Activated CD4-positive, alpha-beta T cell treated with anti-CD3 and anti-CD28 coated beads, Interleukin-2, amount 50 U/mL, for 1 hour (primary cell): ENCODE results near the gene POLRMT.
"Not testable (repeated sequence)": the region's sequence is repeated elsewhere in the genome, so short reads cannot be mapped to it uniquely, and the experiment has no call there.

Source experiments
- DNase-seq: peaks from one replicate; pipeline ENCODE4 v3.0.0-alpha.2; 2020

Gene POLRMT

DNA sequence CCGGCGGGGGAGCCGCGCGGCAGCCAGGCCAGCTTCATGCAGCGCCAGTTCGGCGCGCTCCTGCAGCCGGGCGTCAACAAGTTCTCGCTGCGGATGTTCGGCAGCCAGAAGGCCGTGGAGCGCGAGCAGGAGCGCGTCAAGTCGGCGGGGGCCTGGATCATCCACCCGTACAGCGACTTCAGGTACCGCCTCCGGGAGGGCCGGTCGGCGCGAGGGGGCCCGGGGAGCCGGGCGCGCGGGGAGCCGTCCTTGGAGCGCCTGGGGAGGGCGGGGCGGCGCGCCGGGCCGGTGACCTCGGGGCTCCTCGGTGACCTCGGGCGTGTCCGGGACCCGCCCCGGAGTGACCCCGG is 43.0 kb downstream of the POLRMT start:
- peak; percentile 37 for DNase-seq

DNA sequence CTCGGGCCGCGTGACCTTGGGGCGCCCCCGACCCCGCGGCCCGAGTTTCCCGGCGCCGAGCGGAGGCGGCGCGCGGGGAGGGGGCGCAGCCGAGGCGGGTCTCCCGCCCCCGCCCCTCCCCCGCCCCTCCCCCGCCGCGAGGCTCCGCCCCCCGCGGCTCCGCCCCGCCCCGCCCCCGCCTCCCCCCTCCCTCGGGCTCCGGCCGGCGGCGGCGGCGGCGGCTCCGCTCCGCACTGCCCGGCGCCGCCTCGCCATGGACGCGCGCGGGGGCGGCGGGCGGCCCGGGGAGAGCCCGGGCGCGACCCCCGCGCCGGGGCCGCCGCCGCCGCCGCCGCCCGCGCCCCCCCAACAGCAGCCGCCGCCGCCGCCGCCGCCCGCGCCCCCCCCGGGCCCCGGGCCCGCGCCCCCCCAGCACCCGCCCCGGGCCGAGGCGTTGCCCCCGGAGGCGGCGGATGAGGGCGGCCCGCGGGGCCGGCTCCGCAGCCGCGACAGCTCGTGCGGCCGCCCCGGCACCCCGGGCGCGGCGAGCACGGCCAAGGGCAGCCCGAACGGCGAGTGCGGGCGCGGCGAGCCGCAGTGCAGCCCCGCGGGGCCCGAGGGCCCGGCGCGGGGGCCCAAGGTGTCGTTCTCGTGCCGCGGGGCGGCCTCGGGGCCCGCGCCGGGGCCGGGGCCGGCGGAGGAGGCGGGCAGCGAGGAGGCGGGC is 43.5 kb downstream of the POLRMT start, which contains the start of gene HCN2:
Gene HCN2 (plus strand): TSS at position 189 of the 703 bp plus-strand sequence. CDS start 65 bp downstream, at position 254.
- DNase-seq = no peak

DNA sequence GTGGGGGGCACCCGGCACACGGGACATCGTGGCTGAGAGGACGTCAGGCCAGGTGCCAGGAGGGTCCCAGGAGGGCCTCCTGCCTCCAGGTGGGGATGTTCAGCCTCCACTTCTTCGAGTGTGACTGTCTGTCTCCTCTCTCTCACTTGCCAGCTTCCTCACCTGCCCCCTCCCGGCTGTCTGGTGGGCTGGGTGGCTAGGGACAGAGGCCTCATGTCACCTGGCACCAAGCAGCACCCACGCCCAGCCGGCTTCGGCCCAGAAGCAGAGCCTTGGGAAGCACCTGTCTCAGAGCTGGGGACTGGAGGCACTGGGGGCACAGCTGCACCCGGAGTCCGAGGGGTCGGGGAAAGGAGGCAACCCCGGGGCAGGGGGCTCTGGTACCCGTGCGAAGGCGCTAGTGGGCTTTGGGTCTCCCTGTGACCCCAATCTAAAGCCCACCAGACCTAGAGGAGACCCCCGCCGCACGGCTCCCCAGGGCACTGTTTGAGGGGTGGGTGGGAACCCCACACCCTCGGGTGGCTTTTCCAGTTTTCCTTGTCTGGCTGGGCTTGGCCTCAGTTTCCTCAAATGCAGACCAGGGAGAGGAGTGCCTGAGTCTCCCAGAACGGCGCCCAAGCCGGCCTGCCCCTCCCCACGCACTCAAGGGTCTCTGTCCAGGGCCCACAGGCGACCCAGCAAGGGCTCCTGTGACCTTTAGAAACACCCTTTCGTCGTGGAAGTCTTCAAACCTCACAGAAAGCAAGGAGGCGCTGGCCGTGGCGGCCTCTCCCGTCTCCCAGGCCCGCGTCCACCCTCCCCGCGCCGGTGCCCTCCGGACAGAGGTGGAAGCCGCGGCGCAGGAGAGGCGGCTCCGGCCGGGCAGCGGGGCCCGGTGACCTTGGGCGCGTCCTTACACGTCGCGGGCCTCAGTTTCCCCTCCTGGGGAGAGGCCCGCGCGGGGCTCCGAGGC is 44.3 kb downstream of the POLRMT start:
- DNase-seq = no peak

DNA sequence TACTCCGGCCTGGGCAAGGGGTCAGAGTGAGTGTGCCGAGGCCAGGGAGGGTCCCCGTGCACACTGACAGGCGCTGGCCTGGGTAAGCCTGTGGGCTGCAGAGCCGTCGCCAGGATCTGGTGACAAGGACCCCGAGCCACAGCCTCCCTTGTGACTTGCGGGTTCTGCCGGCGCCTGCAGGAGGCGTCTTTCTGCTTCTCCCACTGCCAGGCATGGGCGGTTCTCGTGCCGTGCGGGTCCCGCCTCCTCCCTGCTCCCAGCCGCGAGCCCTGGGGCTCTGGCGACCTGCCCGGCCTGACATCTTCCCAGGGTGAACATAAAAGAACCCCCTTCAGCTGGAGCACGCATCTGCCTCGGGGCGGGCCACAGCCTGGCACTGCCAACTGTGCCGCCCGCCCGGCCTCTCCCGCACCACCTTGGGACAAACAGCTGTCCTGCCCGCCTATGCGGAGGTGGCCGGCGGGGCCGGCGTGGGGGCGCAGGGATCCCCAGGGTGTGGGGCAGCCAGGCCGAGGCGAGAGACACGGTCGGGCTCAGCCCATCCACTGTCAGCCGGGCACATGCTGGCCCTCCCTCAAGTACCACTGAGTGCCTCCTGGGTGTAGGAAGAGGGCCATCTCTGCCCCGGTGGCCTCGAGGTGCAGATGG is 45.1 kb downstream of the POLRMT start:
- peak; percentile 62 for DNase-seq

DNA sequence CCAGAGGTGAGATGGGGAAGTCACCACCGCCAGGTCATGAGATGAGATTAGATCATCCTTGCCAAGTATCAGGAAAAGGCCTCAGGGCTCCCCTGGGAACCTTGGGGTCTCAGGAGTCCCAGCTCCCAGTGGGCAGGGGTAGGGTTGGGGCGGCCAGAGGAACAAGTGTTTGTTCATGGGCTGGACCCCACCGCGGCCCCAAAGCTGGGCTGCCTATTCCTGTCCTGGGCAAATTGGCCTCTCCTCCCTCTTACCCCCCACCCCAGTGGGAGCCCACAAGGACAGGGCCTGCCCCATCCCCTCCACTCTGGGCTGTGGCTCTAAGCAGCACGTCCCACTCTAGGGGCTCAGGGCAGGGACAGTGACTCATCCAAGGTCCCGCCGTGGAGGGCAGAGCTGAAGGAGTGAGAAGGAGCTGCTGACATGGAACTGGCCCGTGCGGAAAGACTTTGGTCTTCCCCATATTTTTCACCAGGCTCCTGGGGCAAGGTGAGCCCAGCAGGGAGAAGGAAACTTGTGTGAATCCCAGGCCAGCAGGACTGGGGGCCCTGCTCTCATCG is 47.7 kb downstream of the POLRMT start:
- no peak for DNase-seq

DNA sequence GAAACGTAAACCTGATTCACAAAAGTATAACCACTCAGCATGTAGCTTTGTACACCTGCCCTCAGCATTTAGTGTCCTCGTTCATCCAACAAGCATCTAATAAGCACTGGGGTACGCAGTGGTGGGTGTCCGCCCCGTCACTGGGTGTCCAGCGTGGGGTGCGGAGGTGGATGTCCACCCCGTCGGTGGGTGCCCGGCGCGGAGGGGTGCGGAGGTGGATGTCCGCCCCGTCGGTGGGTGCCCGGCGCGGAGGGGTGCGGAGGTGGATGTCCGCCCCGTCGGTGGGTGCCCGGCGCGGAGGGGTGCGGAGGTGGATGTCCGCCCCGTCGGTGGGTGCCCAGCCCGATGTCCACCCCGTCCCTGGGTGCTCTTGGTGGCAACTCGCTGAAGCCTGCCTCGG is 48.2 kb downstream of the POLRMT start:
- DNase-seq = not testable (repeated sequence)

DNA sequence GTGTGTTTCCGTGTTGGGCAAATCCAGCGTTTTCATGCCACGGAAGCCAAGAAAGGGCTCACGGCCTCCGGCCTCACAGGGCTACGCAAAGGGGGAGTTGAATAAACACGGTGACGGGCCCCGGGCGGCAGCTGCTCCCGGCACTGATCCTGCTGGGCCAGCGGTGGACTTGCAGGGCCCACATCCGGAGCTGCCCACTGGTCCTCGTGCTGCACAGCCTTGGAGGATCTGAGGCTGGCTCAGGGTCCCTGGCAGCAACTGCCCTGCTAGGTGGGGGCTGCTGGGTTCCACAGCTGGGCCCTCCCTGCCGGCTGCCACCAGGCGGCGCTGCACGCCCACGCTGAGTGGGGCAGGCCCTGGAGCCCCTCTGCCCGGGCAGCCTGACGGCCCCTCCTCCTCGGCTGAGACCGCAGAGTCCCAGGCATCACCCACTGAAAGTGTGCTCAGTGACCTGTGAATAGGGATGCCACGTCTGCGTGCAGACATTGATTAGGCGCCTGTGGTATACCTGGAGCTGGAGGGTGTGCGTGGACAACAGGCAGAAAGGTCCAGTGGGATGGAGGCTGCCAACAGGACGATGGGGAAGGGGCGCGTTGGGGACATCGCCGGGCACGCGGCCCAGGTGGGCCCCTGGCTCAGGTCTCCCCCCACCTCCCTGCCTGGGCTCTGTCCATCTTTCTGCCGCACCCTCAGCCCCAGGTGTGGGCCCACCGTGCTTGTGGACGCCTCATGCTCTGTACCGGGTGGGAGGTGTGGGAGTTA is 48.9 kb downstream of the POLRMT start:
- DNase-seq = peak; percentile 64

DNA sequence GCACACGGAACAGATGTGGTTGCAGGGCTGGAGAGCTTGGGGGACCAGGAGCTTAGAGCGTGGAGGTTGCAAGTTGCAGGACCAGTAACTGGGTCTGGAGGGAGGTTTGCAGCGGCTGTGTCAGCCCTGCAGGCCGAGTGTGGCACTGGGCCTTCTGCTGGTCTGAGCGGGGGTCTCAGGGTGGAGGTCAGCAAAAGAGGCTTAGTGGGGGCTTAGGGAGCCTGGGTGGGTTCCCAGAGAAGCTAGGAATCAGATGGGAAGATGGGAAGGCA is 49.4 kb downstream of the POLRMT start:
- DNase-seq = no peak

DNA sequence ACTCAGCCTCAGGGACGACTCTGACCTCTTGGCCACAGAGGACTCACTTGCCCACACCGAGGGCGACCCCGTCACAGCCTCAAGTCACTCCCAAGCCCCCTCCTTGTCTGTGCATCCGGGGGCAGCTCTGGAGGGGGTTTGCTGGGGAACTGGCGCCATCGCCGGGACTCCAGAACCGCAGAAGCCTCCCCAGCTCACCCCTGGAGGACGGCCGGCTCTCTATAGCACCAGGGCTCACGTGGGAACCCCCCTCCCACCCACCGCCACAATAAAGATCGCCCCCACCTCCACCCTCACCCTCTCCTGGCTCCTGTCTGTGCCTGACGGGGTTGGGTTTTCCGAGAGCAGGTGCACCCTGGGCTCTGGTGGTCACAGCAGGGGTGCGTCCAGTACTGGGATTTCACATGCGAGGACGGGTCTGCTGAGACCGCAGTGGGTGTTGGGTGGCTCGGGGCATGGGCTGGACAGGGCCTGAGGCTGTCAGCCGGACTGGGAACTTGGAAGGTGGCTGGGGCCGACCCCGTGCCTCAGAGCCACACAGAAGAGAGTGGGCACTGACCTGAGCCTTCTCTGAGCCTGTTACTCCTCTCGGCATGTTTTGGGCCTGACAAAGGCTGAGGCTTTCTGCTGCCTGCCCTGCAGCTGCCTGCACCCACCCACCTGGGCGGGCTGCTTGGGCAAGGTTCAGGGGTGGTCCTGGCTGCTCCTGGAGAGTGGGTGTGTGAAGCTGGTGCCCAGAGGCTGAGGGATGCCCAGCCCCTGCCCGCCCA is 50.0 kb downstream of the POLRMT start:
- no peak for DNase-seq

DNA sequence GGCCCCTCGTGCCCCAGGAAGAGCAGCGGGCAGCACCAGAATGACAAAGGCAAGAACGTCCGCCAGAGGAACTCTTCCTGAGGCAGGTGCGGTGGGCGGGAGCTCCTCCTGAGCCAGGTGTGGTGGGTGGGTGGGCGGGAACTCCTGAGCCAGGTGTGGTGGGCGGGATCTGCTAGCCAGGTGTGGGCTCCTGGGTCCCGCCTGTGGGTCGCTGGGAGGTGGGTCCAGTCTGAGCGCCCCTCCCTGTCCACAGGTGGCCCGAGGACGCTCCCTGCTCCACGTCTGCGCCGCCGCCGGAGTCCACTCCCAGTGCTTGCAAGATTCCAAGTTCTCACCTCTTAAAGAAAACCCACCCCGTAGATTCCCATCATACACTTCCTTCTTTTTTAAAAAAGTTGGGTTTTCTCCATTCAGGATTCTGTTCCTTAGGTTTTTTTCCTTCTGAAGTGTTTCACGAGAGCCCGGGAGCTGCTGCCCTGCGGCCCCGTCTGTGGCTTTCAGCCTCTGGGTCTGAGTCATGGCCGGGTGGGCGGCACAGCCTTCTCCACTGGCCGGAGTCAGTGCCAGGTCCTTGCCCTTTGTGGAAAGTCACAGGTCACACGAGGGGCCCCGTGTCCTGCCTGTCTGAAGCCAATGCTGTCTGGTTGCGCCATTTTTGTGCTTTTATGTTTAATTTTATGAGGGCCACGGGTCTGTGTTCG is 50.7 kb downstream of the POLRMT start:
- DNase-seq = no peak

DNA sequence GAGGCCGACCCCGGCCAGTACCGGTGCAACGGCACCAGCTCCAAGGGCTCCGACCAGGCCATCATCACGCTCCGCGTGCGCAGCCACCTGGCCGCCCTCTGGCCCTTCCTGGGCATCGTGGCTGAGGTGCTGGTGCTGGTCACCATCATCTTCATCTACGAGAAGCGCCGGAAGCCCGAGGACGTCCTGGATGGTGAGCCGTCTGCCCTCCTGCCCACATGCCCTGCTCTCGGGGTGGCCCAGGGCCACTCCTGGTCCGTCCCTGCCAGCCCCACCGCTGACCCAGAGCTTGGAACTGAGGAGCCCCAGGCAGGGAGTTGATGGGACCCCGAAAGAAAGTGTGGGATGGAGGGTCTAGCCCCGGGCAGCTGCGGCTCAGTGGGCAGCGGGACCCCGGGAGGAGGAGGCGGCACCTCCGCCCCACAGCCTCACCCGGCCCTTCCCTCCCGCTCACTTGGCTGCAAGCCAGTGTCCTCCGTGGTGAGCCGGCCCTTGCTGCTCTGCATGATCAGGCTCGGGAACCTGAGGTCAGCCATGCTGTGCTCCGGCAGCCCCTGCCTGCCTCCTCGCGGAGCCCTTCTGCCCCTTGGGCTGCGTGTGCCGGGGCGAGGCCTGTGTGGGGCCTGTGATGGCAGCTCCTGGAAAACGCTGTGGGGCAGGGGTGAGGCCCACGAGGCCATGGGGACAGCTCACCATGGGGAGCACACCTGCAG is 51.8 kb downstream of the POLRMT start:
- no peak for DNase-seq

DNA sequence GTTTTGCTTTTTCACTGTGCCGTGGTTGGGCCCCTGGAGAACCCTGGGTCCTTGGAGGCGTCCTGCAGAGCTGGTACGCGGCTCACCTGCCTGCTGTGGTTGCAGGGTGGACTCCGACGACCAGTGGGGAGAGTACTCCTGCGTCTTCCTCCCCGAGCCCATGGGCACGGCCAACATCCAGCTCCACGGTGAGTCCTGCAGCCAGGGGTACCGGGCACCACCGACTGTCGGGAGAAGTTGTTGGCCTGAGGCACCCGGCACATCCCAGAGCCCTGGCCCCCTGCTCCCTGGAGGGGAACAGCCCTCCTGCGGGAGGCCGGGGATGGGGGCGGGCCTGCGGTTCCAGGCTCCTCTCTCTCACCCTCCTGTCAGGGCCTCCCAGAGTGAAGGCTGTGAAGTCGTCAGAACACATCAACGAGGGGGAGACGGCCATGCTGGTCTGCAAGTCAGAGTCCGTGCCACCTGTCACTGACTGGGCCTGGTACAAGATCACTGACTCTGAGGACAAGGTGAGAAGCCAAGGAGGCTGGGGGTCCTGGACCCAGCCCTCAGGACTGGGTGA is 53.0 kb downstream of the POLRMT start:
- no peak for DNase-seq

DNA sequence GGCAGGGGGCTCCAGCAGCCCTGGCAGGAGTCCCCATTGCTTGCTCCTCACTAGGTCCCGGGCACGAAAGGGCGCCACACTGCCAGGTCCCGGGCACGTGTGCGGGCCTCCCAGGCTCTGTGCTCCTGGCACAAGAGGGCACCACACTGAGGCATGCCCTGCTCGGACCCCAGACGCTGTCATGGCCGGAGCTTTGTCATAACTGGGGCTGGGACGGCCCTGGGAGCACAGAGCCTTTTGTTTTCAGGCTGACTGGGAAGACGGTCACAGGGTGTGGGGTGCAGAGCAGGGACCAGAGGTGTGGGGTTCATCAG is 53.5 kb downstream of the POLRMT start:
- no peak for DNase-seq

DNA sequence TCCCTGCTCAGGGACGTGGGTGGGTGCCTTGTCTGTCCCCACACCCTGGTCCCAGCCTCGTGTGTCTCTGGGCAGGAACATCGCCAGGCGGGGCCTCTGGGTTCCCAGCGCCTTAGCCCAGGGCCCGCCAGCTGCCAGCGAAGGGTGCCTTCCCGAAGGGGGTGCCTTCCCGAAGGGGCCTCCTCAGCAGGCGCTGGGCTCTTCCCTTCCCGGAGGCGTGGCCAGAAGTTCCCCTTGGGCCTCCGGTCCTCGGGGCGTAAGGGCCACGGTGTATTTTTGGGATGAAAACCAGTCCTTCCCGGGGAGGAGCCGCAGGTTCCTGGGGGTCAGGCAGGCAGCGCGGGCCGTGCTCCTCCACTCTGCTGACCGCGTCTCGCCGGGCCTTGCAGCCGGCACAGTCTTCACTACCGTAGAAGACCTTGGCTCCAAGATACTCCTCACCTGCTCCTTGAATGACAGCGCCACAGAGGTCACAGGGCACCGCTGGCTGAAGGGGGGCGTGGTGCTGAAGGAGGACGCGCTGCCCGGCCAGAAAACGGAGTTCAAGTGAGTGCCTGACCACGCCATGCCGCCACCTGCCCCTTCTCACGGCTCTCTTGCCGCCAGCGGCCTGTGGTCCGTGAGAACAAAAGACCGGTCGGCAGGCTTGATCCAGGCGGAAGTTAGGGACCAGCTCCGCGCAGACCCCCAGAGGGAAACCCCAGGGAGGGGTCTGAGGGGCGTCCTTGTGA is 54.1 kb downstream of the POLRMT start:
- DNase-seq = no peak

DNA sequence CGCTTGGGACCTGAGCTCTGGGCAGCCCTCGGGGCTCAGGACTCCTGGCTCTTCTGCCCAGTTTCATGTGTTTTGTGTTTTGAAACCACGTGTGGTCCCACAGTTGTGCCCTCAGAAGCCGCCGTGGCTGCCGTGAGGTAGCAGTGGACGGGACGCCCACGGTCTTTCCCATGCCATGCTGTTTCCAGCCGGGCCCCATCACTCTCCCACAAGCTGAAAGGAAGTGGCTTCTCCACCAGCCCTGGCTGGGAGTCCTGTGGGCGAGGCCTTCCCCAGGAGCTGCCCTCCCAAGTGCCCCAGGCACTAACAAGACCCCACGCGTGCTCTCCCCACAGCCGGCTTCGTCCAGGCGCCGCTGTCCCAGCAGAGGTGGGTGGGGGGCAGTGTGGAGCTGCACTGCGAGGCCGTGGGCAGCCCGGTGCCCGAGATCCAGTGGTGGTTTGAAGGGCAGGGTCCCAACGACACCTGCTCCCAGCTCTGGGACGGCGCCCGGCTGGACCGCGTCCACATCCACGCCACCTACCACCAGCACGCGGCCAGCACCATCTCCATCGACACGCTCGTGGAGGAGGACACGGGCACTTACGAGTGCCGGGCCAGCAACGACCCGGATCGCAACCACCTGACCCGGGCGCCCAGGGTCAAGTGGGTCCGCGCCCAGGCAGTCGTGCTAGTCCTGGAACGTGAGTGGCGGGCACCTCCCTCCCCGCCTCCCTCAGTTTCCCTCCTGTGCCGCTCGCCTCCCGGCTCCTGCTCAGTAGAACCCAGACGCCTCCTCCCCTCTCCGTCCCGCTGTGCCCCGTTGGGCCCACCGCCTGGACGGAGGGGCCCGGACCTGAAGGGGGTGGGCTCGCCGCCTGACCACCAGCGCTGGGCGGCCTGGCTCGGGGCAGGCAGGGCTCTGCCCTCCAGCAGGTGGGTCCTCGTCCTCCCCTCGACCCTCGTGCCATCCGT is 55.6 kb downstream of the POLRMT start:
- DNase-seq = no peak

DNA sequence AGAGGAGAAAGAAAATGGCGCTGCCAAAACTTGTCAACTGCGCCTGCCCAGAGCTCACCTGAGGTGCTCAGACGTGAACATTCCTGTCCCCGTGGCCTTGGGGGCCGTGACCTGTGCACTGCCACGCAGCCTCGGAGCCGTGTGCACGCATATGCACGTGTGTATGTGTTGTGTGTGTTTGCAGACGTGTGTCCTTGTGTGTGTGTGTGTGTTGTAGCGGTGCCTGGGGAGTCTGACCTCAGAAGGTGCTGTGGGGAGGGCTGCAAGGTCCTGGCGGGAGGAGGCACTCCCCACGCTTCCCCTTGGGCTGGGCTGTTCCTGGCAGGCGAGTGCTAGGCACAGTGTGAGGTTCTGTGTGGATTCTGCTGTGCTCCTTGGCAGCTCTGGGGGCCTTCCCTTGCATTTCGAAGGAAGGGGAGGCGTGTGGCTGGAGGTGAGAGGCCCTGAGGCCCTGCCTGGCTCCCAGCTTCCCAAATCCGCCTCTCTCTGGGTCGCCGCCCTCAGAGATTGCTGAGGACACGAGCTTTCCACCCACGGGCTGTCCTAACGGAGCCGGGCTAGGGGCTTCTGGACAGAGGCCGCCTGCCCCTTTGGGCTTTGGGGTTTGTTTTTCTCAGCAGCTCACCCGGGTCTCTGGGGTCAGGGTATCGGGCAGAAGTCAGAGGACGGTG is 56.4 kb downstream of the POLRMT start:
- no peak for DNase-seq

DNA sequence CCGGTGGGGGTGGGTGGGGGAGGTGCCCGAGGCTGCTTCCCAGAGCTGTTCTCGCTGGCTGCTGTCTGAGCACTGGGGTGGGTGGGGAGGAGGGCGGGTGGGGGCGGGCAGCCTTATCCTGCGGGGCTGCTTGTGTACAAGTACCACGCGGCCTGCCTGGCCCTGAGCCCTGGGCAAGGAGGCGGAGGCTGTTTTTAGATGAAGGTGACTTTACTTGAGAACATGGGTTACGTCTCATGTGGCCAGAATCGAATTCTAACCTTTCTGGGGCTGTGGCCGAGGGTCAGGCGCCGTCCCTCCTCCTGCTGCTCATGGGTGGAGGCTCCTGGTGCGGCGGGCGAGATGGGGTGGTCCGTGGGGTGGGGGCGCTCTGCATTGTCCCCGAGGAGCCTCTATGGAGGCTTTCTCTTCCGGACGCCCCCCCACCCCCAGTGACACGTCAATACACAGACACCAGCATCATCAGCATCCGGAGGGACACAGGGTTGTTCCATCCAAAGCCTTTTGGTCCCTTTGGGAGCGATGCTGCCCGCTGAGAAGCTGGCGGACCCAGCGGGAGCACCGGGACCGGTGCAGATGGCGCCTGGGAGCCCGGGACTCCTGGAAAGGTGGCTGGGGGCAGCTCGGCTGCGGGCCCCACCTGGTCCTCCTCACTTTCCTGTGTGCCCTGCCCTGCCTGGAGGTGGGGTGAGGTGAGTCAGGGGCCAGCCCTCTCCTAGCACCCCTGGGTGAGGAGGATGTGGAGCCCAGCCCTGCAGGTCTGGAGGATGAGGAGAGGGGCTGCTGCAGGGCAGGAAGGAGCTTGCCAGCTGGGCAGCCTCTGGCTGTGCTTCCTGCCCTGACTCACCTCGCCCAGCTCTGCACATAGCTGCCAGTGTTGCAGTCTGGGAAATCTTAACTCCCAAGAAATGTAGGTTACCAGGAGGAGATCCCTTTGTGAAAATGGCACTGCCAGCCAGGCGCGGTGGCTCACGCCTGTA is 57.5 kb downstream of the POLRMT start:
- no peak for DNase-seq
